Parathyroid adenoma (tissue), 2 donors: Measurements from ENCODE around the gene CAMTA1.

Experiments used
- H2AFZ ChIP-seq: fragments of 300-600 bp; sonication (generic); one replicate; pipeline ENCODE4 v1.7.0; 2017; ENCODE audit warnings: antibody characterized with exemption, mild to moderate bottlenecking
- H3K27ac ChIP-seq: fragments of 300-600 bp; sonication (generic); one replicate; pipeline ENCODE4 v1.7.0; 2017
- H3K27me3 ChIP-seq: fragments of 300-600 bp; sonication (generic); one replicate; pipeline ENCODE4 v1.7.0; 2017; ENCODE audit warnings: low read length; ENCODE audit not compliant: control insufficient read depth, insufficient read depth
- H3K36me3 ChIP-seq: fragments of 300-600 bp; sonication (generic); one replicate; pipeline ENCODE4 v1.7.0; 2017; ENCODE audit warnings: low read length; ENCODE audit not compliant: control insufficient read depth, insufficient read depth
- H3K4me1 ChIP-seq: fragments of 300-600 bp; sonication (generic); one replicate; pipeline ENCODE4 v1.7.0; 2017; ENCODE audit warnings: control low read depth
- H3K4me2 ChIP-seq: fragments of 300-600 bp; sonication (generic); one replicate; pipeline ENCODE4 v1.7.0; 2017; ENCODE audit warnings: low read length
- H3K4me3 ChIP-seq: fragments of 300-600 bp; sonication (generic); one replicate; pipeline ENCODE4 v1.7.0; 2017; ENCODE audit warnings: low read depth, low read length
- H3K79me2 ChIP-seq: fragments of 300-600 bp; sonication (generic); one replicate; pipeline ENCODE4 v1.7.0; 2017; ENCODE audit warnings: control low read depth
- H3K9ac ChIP-seq: fragments of 300-600 bp; sonication (generic); one replicate; pipeline ENCODE4 v1.7.0; 2017; ENCODE audit warnings: mild to moderate bottlenecking
- H3K9me3 ChIP-seq: fragments of 300-600 bp; sonication (generic); one replicate; pipeline ENCODE4 v1.7.0; 2017; ENCODE audit warnings: low read length; ENCODE audit not compliant: control insufficient read depth
- CTCF ChIP-seq: fragments of 300-600 bp; sonication (generic); IDR thresholded peaks from one replicate; pipeline ENCODE4 v1.7.0; 2017; ENCODE audit warnings: antibody characterized with exemption, mild to moderate bottlenecking
- donor health status: primary hyperparathyroidism.

Gene CAMTA1

GRCh38 chr1:6899621-6900020, 114.4 kb downstream of the CAMTA1 start:
- Histone ChIP-seq H3K9ac (no peak overlapping the region), H3K4me3 (no peak overlapping the region)
- TF ChIP-seq CTCF: no peak

GRCh38 chr1:6902153-6902552, 116.9 kb downstream of the CAMTA1 start:
- no peak overlapping the region for H3K9ac ChIP-seq
- H2AFZ ChIP-seq: no peak overlapping the region
- H3K9me3 ChIP-seq: no peaks in the 10 kb centered on the region
- TF ChIP-seq CTCF: no peak
- no peak overlapping the region for H3K27ac ChIP-seq
- H3K4me3 ChIP-seq: no peak overlapping the region
- no peaks in the 10 kb centered on the region for H3K79me2 ChIP-seq
- no peak overlapping the region for H3K4me2 ChIP-seq
- H3K36me3 ChIP-seq: no peaks in the 10 kb centered on the region
- no peaks in the 10 kb centered on the region for H3K4me1 ChIP-seq
- H3K27me3 ChIP-seq: no peaks in the 10 kb centered on the region

More at GRCh38 chr1:6899621-6900020, 114.4 kb downstream of the CAMTA1 start:
- Histone ChIP-seq H3K9me3 (no peaks in the 10 kb centered on the region), H3K4me1 (no peaks in the 10 kb centered on the region), H2AFZ (no peak overlapping the region), H3K27me3 (no peaks in the 10 kb centered on the region), H3K79me2 (no peaks in the 10 kb centered on the region), H3K27ac (no peak overlapping the region), H3K4me2 (no peak overlapping the region), H3K36me3 (no peaks in the 10 kb centered on the region)

- no peak overlapping the region for H3K4me2 ChIP-seq
- no peak overlapping the region for H3K4me3 ChIP-seq
- H3K79me2 ChIP-seq: no peaks in the 10 kb centered on the region
- no peaks in the 10 kb centered on the region for H3K36me3 ChIP-seq
- no peaks in the 10 kb centered on the region for H3K4me1 ChIP-seq
- no peaks in the 10 kb centered on the region for H3K9me3 ChIP-seq
- H3K27me3 ChIP-seq: no peaks in the 10 kb centered on the region
- TF ChIP-seq CTCF: no peak
- H3K9ac ChIP-seq: no peak overlapping the region
- no peak overlapping the region for H2AFZ ChIP-seq
- H3K27ac ChIP-seq: no peak overlapping the region
These were observed 119.4 kb downstream of the CAMTA1 start for GRCh38 chr1:6904476-6905170.

GRCh38 chr1:6905331-6905730, 120.1 kb downstream of the CAMTA1 start:
- Histone ChIP-seq H2AFZ (no peak overlapping the region), H3K27ac (no peak overlapping the region), H3K9ac (no peak overlapping the region), H3K36me3 (no peaks in the 10 kb centered on the region), H3K4me2 (no peak overlapping the region), H3K4me1 (no peaks in the 10 kb centered on the region), H3K4me3 (no peak overlapping the region), H3K27me3 (no peaks in the 10 kb centered on the region), H3K9me3 (no peaks in the 10 kb centered on the region), H3K79me2 (no peaks in the 10 kb centered on the region)
- TF ChIP-seq CTCF: no peak

- Histone ChIP-seq H3K4me2 (no peak overlapping the region), H3K9ac (no peak overlapping the region), H3K27me3 (no peaks in the 10 kb centered on the region), H3K27ac (no peak overlapping the region), H2AFZ (no peak overlapping the region), H3K4me3 (no peak overlapping the region), H3K79me2 (no peaks in the 10 kb centered on the region), H3K9me3 (no peaks in the 10 kb centered on the region), H3K36me3 (no peaks in the 10 kb centered on the region), H3K4me1 (no peaks in the 10 kb centered on the region)
- TF ChIP-seq CTCF: no peak
These were observed 120.5 kb downstream of the CAMTA1 start for GRCh38 chr1:6905790-6906189.
